ENCODE results near the gene TPM2.

Gene TPM2

GRCh38 chr9:35673132-35674024 lies 16.3 kb downstream of the TPM2 start, which contains the start of gene CA9:
Gene CA9, plus strand, starts transcription at chr9:35673928. Its CDS starts 32 bp downstream, at chr9:35673960.
- DNase-seq: peak; percentile 56

GRCh38 chr9:35669331-35670145 lies 20.2 kb downstream of the TPM2 start:
- DNase-seq: no peak

- DNase-seq: no peak
Observed at GRCh38 chr9:35667939-35668338, 21.8 kb downstream of the TPM2 start.

GRCh38 chr9:35666549-35666948 lies 23.2 kb downstream of the TPM2 start:
- no peak for DNase-seq

GRCh38 chr9:35666045-35666444 lies 23.7 kb downstream of the TPM2 start:
- no peak for DNase-seq

- DNase-seq: no peak
Observed at GRCh38 chr9:35665471-35665818, 24.3 kb downstream of the TPM2 start.

- DNase-seq: peak; percentile 74
Observed at GRCh38 chr9:35664531-35665470, 24.9 kb downstream of the TPM2 start, which contains the start of gene ARHGEF39. Gene ARHGEF39, minus strand, starts transcription at chr9:35665195. Its CDS starts 26 bp downstream, at chr9:35665169.

- no peak for DNase-seq
Observed at GRCh38 chr9:35662437-35662836, 27.3 kb downstream of the TPM2 start.

GRCh38 chr9:35661756-35662350 lies 27.9 kb downstream of the TPM2 start:
- DNase-seq: no peak

GRCh38 chr9:35660966-35661415 lies 28.7 kb downstream of the TPM2 start:
- DNase-seq: no peak

GRCh38 chr9:35659340-35659739 lies 30.4 kb downstream of the TPM2 start:
- no peak for DNase-seq

GRCh38 chr9:35658968-35659220 lies 30.8 kb downstream of the TPM2 start:
- DNase-seq: peak; percentile 13

- peak; percentile 57 for DNase-seq
Observed at GRCh38 chr9:35658137-35658967, 31.4 kb downstream of the TPM2 start, which contains the start of gene CCDC107. Gene CCDC107, plus strand, starts transcription at chr9:35658292. Its CDS starts 88 bp downstream, at chr9:35658380.

- DNase-seq: peak; percentile 98
Observed at GRCh38 chr9:35657546-35658136, 32.1 kb downstream of the TPM2 start, which contains the start of gene RMRP. Gene RMRP, minus strand, starts transcription at chr9:35658019.

- peak; percentile 33 for DNase-seq
Observed at GRCh38 chr9:35656831-35657545, 32.7 kb downstream of the TPM2 start.

- no peak for DNase-seq
Observed at GRCh38 chr9:35656348-35656747, 33.4 kb downstream of the TPM2 start.

- DNase-seq: no peak
Observed at GRCh38 chr9:35653611-35654010, 36.1 kb downstream of the TPM2 start.

- no peak for DNase-seq
Observed at GRCh38 chr9:35652829-35653209, 36.9 kb downstream of the TPM2 start.

- DNase-seq: no peak
Observed at GRCh38 chr9:35651956-35652828, 37.5 kb downstream of the TPM2 start.

Measured in DMS79 (cell line).